HEK293 (cell line): ENCODE results near the gene MMP24.

ENCODE experiments used
- CTCF ChIP-seq: fragments of 450-650 bp; formaldehyde crosslinking; IDR thresholded peaks from 2 replicates; pipeline ENCODE4 v1.5.1; 2016; ENCODE audit warnings: missing biosample characterization, missing genetic modification characterization
- PRDM10 ChIP-seq: fragments of 450-650 bp; formaldehyde crosslinking; IDR thresholded peaks from 2 replicates; pipeline ENCODE4 v1.5.1; 2016; ENCODE audit warnings: missing biosample characterization, missing genetic modification characterization
- ZNF585B ChIP-seq: fragments of 450-650 bp; formaldehyde crosslinking; IDR thresholded peaks from 2 replicates; pipeline ENCODE4 v1.5.1; 2016; ENCODE audit warnings: missing biosample characterization, missing genetic modification characterization

- TF ChIP-seq ZNF585B (no peak), CTCF (no peak), PRDM10 (tag by site-specific recombination) (no peak)
Measured at GRCh38 chr20:35298264-35298663, 71.8 kb downstream of the MMP24 start.
